ENCODE data around the gene AGPAT4. TPM values are rescaled to one million over a fixed set of nuclear protein-coding genes. Genes with fewer than 3 reads are reported as not detected.

AGPAT4 gene
- total and polyA plus RNA-seq, 2 experiments from 2014 or later, result 3.0 to 3.9 TPM

DNA sequence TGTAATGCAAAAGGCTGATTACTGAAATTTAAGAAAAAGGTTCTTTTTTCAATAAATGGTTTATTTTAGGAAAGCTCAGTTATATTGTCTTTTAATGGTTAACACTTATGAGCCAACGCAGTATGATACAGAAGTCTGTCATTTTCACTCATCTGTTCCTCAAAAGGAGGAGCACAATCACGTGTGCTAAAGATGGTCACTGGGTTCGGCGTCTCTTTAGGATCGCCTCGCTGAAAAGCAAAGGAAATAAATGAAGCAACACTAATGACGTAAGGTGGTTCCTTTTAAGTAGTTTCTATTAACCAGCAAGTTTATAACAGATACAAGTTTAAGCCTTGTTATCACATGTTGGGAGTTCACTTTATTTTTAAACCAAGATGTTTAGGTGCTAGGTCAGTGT, 156.6 kb downstream of the AGPAT4 start:
- Histone ChIP-seq H3K27me3 (replicated peaks; ENCODE audit: insufficient read depth) (no peaks in the 10 kb centered on the region), H3K4me1 (ENCODE audit: insufficient read depth) (no peaks in the 10 kb centered on the region), H4K20me1 (ENCODE audit: insufficient read depth) (no peaks in the 10 kb centered on the region), H3K79me2 (ENCODE audit: insufficient read depth) (peaks cover 13% of the 10 kb centered on the region), H3K9ac (no peak overlapping the region), H3K9me3 (ENCODE audit: low read depth) (no peaks in the 10 kb centered on the region), H3K4me2 (ENCODE audit: unreplicated experiment) (no peak overlapping the region), H3F3A (ENCODE audit: insufficient read depth) (peaks cover 54% of the 10 kb centered on the region), H2AFZ (no peak overlapping the region), H3K9me2 (ENCODE audit: insufficient read depth) (no peaks in the 10 kb centered on the region), H3K4me3 (no peak overlapping the region), H3K36me3 (ENCODE audit: low read depth) (peaks cover 47% of the 10 kb centered on the region), H3K27ac (no peak overlapping the region)
- TF ChIP-seq EZH2 (IDR thresholded peaks at IDR 0.05; ENCODE audit: insufficient read depth, poor library complexity, severe bottlenecking) (no peak), EZH2phosphoT487 (IDR thresholded peaks at IDR 0.05; ENCODE audit: insufficient read depth, low read depth) (no peak)
- 76% methylated on average over 7 of the region's 7 CpGs for WGBS, 2 experiments (ENCODE audit: low coverage in 1 of 2, low lambda C conversion rate in 2 of 2, missing lambda C conversion rate in 2 of 2)
- in situ Hi-C loops (cut with MboI), result no loop called here
- no peak for DNase-seq

DNA sequence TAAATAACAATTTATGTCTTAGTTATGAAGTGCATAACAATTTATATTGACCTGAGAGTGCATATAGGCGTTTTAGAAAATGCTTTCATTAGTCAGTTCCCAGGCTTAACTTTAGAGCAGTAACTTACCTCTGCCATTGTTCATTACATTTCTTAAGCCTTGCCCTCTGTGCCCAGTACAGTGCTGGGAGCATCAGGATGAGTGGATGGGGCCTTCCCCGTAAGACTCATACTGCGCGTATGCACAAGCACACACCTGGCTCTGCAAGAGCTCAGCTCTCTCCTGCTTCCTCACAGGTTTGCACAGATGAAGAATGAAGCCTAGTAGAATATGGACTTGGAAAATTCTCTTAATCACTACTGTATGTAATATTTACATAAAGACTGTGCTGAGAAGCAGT, 157.3 kb downstream of the AGPAT4 start:
- in situ Hi-C loops (cut with MboI), result no loop called here
- no peaks in the 10 kb centered on the region for H3K9me3 ChIP-seq (ENCODE audit: low read depth)
- peaks cover 5% of the 10 kb centered on the region for H3K79me2 ChIP-seq (ENCODE audit: insufficient read depth)
- H3K9me2 ChIP-seq (ENCODE audit: insufficient read depth), result no peaks in the 10 kb centered on the region
- peaks cover 56% of the 10 kb centered on the region for H3F3A ChIP-seq (ENCODE audit: insufficient read depth)
- DNase-seq, result no peak
- H3K4me1 ChIP-seq (ENCODE audit: insufficient read depth), result no peaks in the 10 kb centered on the region
- WGBS, 2 experiments (ENCODE audit: low coverage in 1 of 2, low lambda C conversion rate in 2 of 2, missing lambda C conversion rate in 2 of 2), result 96 to 97% methylated on average over 4 of the region's 4 CpGs
- no peak overlapping the region for H2AFZ ChIP-seq
- no peak overlapping the region for H3K9ac ChIP-seq
- H3K27ac ChIP-seq, result no peak overlapping the region
- no peak for TF ChIP-seq EZH2phosphoT487 (IDR thresholded peaks at IDR 0.05; ENCODE audit: insufficient read depth, low read depth)
- H3K36me3 ChIP-seq (ENCODE audit: low read depth), result peaks cover 54% of the 10 kb centered on the region
- no peaks in the 10 kb centered on the region for H3K27me3 ChIP-seq (replicated peaks; ENCODE audit: insufficient read depth)
- no peak overlapping the region for H3K4me2 ChIP-seq (ENCODE audit: unreplicated experiment)
- H4K20me1 ChIP-seq (ENCODE audit: insufficient read depth), result no peaks in the 10 kb centered on the region
- no peak overlapping the region for H3K4me3 ChIP-seq

DNA sequence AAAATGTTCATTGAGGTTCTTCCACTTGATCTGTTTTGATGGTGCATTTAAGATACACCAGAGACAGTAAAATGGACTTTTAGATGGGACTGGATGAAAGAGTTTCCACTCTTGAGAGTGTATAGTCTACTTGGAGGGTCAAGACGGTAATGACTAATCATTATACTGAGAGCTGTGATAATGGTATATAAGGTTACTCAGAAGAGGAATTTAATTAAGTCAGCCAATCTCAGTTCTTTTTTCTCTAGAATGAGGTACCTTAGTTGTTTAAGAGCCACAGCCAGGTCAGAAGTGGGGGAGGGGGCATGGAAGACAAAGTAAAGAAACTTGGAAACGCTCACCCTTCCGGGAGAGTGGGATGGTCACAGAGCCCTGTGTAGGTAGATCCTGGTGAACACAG, 158.4 kb downstream of the AGPAT4 start:
- Histone ChIP-seq H3K27ac (no peak overlapping the region), H2AFZ (no peak overlapping the region)
- 94 to 99% methylated on average over 3 of the region's 3 CpGs for WGBS, 2 experiments (ENCODE audit: low coverage in 1 of 2, low lambda C conversion rate in 2 of 2, missing lambda C conversion rate in 2 of 2)

DNA sequence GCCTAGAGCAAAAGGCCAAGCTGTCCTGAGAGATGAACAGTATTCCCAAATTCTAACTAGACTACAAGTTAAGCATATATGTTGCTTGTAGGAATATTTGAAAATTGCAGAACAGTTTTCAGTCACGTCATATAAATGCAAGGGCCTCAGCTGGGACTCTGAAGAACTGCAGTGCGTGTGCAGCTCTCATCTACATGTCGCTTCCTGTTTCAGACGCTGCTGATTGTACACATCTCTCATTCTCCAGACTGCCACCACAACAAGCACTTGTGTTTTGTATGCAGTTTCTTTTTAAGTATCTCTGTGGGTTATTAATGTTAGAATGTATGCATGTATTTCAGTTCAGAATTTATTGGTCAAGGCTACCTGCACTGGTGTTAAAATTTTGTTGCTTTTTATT, 162.6 kb downstream of the AGPAT4 start:
- Histone ChIP-seq H3K27me3 (replicated peaks; ENCODE audit: insufficient read depth) (no peaks in the 10 kb centered on the region), H3K36me3 (ENCODE audit: low read depth) (peaks cover 72% of the 10 kb centered on the region), H3K4me1 (ENCODE audit: insufficient read depth) (peaks cover 13% of the 10 kb centered on the region), H3K79me2 (ENCODE audit: insufficient read depth) (no peaks in the 10 kb centered on the region), H2AFZ (no peak overlapping the region), H3K9me3 (ENCODE audit: low read depth) (no peaks in the 10 kb centered on the region), H3K9me2 (ENCODE audit: insufficient read depth) (no peaks in the 10 kb centered on the region), H4K20me1 (ENCODE audit: insufficient read depth) (no peaks in the 10 kb centered on the region), H3K4me3 (no peak overlapping the region), H3F3A (ENCODE audit: insufficient read depth) (peaks cover 40% of the 10 kb centered on the region), H3K27ac (no peak overlapping the region), H3K4me2 (ENCODE audit: unreplicated experiment) (no peak overlapping the region), H3K9ac (no peak overlapping the region)
- WGBS, 2 experiments (ENCODE audit: low coverage in 1 of 2, low lambda C conversion rate in 2 of 2, missing lambda C conversion rate in 2 of 2), result 88 to 95% methylated on average over 4 of the region's 4 CpGs
- in situ Hi-C loops (cut with MboI), result no loop called here
- no peak for DNase-seq
- TF ChIP-seq EZH2phosphoT487 (IDR thresholded peaks at IDR 0.05; ENCODE audit: insufficient read depth, low read depth) (no peak), EZH2 (IDR thresholded peaks at IDR 0.05; ENCODE audit: insufficient read depth, poor library complexity, severe bottlenecking) (no peak)

More for the DNA sequence above, 158.4 kb downstream of the AGPAT4 start:
- no peak for TF ChIP-seq EZH2phosphoT487 (IDR thresholded peaks at IDR 0.05; ENCODE audit: insufficient read depth, low read depth)
- no peak for TF ChIP-seq EZH2 (IDR thresholded peaks at IDR 0.05; ENCODE audit: insufficient read depth, poor library complexity, severe bottlenecking)
- Histone ChIP-seq H3K4me3 (no peak overlapping the region), H3K9ac (no peak overlapping the region), H3K4me1 (ENCODE audit: insufficient read depth) (no peaks in the 10 kb centered on the region), H3K9me3 (ENCODE audit: low read depth) (no peaks in the 10 kb centered on the region), H3K4me2 (ENCODE audit: unreplicated experiment) (no peak overlapping the region), H3K36me3 (ENCODE audit: low read depth) (peaks cover 62% of the 10 kb centered on the region), H3F3A (ENCODE audit: insufficient read depth) (peaks cover 55% of the 10 kb centered on the region), H3K27me3 (replicated peaks; ENCODE audit: insufficient read depth) (no peaks in the 10 kb centered on the region), H3K79me2 (ENCODE audit: insufficient read depth) (peaks cover 1% of the 10 kb centered on the region; the same call in 1 of the 2 replicates), H3K9me2 (ENCODE audit: insufficient read depth) (no peaks in the 10 kb centered on the region), H4K20me1 (ENCODE audit: insufficient read depth) (no peaks in the 10 kb centered on the region)
- DNase-seq, result no peak
- in situ Hi-C loops (cut with MboI), result no loop called here

All from GM23248 (cell line).